Measurements from ENCODE around the gene PIGU. TPM values are rescaled to one million over a fixed set of nuclear protein-coding genes. Genes with fewer than 3 reads are reported as not detected.
A peak's percentile ranks its signal among the peaks of the same experiment; 100 is the strongest.

Gene PIGU
- total and polyA plus RNA-seq, 2 of the 13 experiments (the other 11 are each of a cell fraction or from before 2014, with no cell fraction given), result 45.5 to 231 TPM

DNA sequence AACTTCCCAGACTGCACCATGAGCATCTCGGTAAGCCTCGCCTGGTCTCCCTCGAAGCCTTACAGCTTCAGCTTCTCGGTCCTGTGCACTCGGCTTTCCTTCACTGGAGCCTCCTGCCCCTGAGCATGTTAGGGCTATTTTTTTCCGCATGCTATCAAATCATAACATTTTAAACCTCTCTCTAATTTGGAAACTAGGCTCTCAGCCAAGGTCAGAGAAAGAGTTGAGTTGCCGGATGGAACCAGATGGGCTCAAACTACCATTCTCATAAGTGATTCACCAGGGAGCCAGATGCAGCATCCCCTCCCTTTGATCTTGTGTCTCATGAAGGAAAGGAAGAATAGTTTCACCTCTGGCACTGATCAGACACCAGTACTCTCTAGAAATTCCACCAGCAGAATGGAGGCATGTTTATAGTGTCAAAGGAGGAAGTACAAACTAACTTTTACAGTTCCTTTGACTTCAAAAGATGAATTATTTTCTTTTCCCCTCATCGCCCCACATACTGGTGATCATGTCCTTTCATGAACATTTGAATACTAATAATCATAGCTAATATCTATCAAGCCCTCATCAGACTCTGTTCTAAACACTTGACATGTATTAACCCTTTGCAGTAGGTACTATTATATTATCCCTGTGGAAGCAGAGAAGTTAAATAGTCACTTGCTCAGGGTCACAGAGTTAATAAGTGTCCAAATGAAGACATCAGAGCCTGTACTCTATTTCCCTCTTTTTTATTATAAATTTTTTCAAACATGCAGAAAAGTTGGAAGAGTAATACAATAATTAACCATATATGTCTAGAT is 71.7 kb downstream of the PIGU start (continued):
- TF ChIP-seq, protein P1, sequence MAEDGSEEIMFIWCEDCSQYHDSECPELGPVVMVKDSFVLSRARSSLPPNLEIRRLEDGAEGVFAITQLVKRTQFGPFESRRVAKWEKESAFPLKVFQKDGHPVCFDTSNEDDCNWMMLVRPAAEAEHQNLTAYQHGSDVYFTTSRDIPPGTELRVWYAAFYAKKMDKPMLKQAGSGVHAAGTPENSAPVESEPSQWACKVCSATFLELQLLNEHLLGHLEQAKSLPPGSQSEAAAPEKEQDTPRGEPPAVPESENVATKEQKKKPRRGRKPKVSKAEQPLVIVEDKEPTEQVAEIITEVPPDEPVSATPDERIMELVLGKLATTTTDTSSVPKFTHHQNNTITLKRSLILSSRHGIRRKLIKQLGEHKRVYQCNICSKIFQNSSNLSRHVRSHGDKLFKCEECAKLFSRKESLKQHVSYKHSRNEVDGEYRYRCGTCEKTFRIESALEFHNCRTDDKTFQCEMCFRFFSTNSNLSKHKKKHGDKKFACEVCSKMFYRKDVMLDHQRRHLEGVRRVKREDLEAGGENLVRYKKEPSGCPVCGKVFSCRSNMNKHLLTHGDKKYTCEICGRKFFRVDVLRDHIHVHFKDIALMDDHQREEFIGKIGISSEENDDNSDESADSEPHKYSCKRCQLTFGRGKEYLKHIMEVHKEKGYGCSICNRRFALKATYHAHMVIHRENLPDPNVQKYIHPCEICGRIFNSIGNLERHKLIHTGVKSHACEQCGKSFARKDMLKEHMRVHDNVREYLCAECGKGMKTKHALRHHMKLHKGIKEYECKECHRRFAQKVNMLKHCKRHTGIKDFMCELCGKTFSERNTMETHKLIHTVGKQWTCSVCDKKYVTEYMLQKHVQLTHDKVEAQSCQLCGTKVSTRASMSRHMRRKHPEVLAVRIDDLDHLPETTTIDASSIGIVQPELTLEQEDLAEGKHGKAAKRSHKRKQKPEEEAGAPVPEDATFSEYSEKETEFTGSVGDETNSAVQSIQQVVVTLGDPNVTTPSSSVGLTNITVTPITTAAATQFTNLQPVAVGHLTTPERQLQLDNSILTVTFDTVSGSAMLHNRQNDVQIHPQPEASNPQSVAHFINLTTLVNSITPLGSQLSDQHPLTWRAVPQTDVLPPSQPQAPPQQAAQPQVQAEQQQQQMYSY (CRISPR knock-in tag; IDR thresholded peaks at IDR 0.05), result 0 out of 2 replicates have a peak, but pooled peaks have one; percentile 19
- TF ChIP-seq FOXJ3 (CRISPR knock-in tag; IDR thresholded peaks at IDR 0.05; ENCODE audit: borderline replicate concordance), result peak; percentile 35; the same call in 1 of the 2 replicates
- TF ChIP-seq, protein P2, sequence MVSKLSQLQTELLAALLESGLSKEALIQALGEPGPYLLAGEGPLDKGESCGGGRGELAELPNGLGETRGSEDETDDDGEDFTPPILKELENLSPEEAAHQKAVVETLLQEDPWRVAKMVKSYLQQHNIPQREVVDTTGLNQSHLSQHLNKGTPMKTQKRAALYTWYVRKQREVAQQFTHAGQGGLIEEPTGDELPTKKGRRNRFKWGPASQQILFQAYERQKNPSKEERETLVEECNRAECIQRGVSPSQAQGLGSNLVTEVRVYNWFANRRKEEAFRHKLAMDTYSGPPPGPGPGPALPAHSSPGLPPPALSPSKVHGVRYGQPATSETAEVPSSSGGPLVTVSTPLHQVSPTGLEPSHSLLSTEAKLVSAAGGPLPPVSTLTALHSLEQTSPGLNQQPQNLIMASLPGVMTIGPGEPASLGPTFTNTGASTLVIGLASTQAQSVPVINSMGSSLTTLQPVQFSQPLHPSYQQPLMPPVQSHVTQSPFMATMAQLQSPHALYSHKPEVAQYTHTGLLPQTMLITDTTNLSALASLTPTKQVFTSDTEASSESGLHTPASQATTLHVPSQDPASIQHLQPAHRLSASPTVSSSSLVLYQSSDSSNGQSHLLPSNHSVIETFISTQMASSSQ (IDR thresholded peaks at IDR 0.05; ENCODE audit: low read depth), result peak; percentile 80
- TF ChIP-seq, protein P2 (CRISPR knock-in tag; IDR thresholded peaks at IDR 0.05; ENCODE audit: borderline replicate concordance), result peak; percentile 57; the same call in 1 of the 2 replicates
- peak; percentile 35; the same call in 1 of the 2 replicates for TF ChIP-seq ZNF605 (CRISPR knock-in tag; IDR thresholded peaks at IDR 0.05)
- TF ChIP-seq, protein P3, sequence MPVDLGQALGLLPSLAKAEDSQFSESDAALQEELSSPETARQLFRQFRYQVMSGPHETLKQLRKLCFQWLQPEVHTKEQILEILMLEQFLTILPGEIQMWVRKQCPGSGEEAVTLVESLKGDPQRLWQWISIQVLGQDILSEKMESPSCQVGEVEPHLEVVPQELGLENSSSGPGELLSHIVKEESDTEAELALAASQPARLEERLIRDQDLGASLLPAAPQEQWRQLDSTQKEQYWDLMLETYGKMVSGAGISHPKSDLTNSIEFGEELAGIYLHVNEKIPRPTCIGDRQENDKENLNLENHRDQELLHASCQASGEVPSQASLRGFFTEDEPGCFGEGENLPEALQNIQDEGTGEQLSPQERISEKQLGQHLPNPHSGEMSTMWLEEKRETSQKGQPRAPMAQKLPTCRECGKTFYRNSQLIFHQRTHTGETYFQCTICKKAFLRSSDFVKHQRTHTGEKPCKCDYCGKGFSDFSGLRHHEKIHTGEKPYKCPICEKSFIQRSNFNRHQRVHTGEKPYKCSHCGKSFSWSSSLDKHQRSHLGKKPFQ (CRISPR knock-in tag; IDR thresholded peaks at IDR 0.05; ENCODE audit: insufficient replicate concordance), result no peak
- peak; percentile 38; the same call in 1 of the 2 replicates for TF ChIP-seq TRIM24 (CRISPR knock-in tag; IDR thresholded peaks at IDR 0.05)
- TF ChIP-seq ETV5 (CRISPR knock-in tag; IDR thresholded peaks at IDR 0.05; ENCODE audit: borderline replicate concordance), result peak; percentile 55; the same call in 1 of the 2 replicates
- TF ChIP-seq, protein P4, sequence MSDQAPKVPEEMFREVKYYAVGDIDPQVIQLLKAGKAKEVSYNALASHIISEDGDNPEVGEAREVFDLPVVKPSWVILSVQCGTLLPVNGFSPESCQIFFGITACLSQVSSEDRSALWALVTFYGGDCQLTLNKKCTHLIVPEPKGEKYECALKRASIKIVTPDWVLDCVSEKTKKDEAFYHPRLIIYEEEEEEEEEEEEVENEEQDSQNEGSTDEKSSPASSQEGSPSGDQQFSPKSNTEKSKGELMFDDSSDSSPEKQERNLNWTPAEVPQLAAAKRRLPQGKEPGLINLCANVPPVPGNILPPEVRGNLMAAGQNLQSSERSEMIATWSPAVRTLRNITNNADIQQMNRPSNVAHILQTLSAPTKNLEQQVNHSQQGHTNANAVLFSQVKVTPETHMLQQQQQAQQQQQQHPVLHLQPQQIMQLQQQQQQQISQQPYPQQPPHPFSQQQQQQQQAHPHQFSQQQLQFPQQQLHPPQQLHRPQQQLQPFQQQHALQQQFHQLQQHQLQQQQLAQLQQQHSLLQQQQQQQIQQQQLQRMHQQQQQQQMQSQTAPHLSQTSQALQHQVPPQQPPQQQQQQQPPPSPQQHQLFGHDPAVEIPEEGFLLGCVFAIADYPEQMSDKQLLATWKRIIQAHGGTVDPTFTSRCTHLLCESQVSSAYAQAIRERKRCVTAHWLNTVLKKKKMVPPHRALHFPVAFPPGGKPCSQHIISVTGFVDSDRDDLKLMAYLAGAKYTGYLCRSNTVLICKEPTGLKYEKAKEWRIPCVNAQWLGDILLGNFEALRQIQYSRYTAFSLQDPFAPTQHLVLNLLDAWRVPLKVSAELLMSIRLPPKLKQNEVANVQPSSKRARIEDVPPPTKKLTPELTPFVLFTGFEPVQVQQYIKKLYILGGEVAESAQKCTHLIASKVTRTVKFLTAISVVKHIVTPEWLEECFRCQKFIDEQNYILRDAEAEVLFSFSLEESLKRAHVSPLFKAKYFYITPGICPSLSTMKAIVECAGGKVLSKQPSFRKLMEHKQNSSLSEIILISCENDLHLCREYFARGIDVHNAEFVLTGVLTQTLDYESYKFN (CRISPR knock-in tag; conservative IDR thresholded peaks at IDR 0.05), result peak; percentile 53
- TF ChIP-seq, protein P5, sequence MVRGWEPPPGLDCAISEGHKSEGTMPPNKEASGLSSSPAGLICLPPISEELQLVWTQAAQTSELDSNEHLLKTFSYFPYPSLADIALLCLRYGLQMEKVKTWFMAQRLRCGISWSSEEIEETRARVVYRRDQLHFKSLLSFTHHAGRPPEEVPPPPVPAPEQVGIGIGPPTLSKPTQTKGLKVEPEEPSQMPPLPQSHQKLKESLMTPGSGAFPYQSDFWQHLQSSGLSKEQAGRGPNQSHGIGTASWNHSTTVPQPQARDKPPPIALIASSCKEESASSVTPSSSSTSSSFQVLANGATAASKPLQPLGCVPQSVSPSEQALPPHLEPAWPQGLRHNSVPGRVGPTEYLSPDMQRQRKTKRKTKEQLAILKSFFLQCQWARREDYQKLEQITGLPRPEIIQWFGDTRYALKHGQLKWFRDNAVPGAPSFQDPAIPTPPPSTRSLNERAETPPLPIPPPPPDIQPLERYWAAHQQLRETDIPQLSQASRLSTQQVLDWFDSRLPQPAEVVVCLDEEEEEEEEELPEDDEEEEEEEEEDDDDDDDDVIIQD (CRISPR knock-in tag; IDR thresholded peaks at IDR 0.05; ENCODE audit: low read depth), result peak; percentile 58
- TF ChIP-seq TCF7 (IDR thresholded peaks at IDR 0.05; ENCODE audit: low read depth), result peak; percentile 61
- peak; percentile 39; the same call in 1 of the 2 replicates for TF ChIP-seq MIXL1 (CRISPR knock-in tag; IDR thresholded peaks at IDR 0.05)
- peak; percentile 43 for TF ChIP-seq TEAD3 (CRISPR knock-in tag; optimal IDR thresholded peaks at IDR 0.05; ENCODE audit: borderline replicate concordance)
